H1 (cell line): Measurements from ENCODE around the gene CD300LB. TPM values are rescaled to one million over a fixed set of nuclear protein-coding genes. Genes with fewer than 3 reads are reported as not detected.

ENCODE experiments used
- RNF2 ChIP-seq: fragments of 200-900, 300-1000 bp; sonication (generic); IDR thresholded peaks from 2 replicates; pipeline ENCODE4 v1.7.1; 2016; ENCODE audit warnings: borderline replicate concordance, low read depth, mild to moderate bottlenecking, antibody characterized with exemption, low read length; ENCODE audit not compliant: poor library complexity, severe bottlenecking; ENCODE audit errors: missing control alignments
- RXRA ChIP-seq: IDR thresholded peaks from 2 replicates; pipeline ENCODE4 v1.6.1; 2011; ENCODE audit warnings: low read depth, mild to moderate bottlenecking, low read length, moderate library complexity; ENCODE audit not compliant: insufficient read depth
- USF2 ChIP-seq: IDR thresholded peaks from 2 replicates; pipeline ENCODE4 v1.6.1; 2011; ENCODE audit warnings: low read length, improper control_type of control experiment
- polyA plus RNA-seq, 7 experiments: library from polyadenylated mRNA; depleted of rRNA in 3 of 7; stranded (reverse) in 5 of 7; unstranded in 2 of 7; fragments of >200 nt in 5 of 7; fragments of 200-250 nt in 2 of 7; gene quantifications; 1 replicate in 5 of 7; 2 replicates in 1 of 7; 4 replicates in 1 of 7; pipeline versions ENCODE4 v1.2.1 to v1.2.3, GENCODE V29; 2011 to 2013; ENCODE audit warnings: missing spikeins in 2 of 7, mixed read lengths in 2 of 7
- total RNA-seq: library from RNA; stranded (reverse); fragmentation: NEBNext Ultra II Directional; extraction: Animal tissue kit (Norgen Biotek cat#: 25700); gene quantifications from 2 replicates; pipeline ENCODE4 v1.2.1, GENCODE V29; 2021

CD300LB gene
- total and polyA plus RNA-seq, 2 of the 8 experiments (the other 6 are each of a cell fraction or from before 2014, with no cell fraction given) = not detected

DNA sequence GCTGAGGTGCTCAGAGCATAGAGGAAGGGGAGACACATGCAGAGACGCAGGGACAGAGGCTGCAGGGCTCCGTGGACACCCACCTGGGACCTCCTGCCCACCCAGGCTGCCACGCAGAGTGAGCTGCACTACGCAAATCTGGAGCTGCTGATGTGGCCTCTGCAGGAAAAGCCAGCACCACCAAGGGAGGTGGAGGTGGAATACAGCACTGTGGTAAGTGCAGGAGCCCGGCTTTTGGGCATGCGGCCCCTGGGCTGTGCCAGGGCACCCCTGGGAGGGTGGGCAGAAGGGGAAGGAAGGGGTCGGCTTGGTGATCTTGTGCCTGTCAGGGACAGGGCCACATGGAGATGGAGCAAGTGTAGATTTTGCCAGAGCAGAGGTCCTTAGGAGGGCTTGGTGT, 49.7 kb downstream of the CD300LB start (continued):
- TF ChIP-seq USF2 (no peak), RNF2 (no peak), RXRA (no peak)
